ENCODE measurements around the gene MOGAT2.

Gene MOGAT2

GRCh38 chr11:75760243-75760642 is 42.6 kb downstream of the MOGAT2 start:
- no peak for DNase-seq

- no peak for DNase-seq
These were observed 43.3 kb downstream of the MOGAT2 start for GRCh38 chr11:75760710-75761493.

- DNase-seq: no peak
These were observed 44.5 kb downstream of the MOGAT2 start for GRCh38 chr11:75762158-75762557.

- DNase-seq: no peak
These were observed 45.2 kb downstream of the MOGAT2 start for GRCh38 chr11:75762885-75763284.

GRCh38 chr11:75763846-75764245 is 46.2 kb downstream of the MOGAT2 start:
- DNase-seq: no peak

- no peak for DNase-seq
These were observed 47.5 kb downstream of the MOGAT2 start for GRCh38 chr11:75765116-75765515.

- no peak for DNase-seq
These were observed 49.0 kb downstream of the MOGAT2 start for GRCh38 chr11:75766443-75767227.

GRCh38 chr11:75767228-75767572 is 49.6 kb downstream of the MOGAT2 start:
- no peak for DNase-seq

GRCh38 chr11:75767793-75768111 is 50.1 kb downstream of the MOGAT2 start:
- no peak for DNase-seq

- no peak for DNase-seq
These were observed 50.7 kb downstream of the MOGAT2 start, which contains the start of gene DGAT2 for GRCh38 chr11:75768112-75768908. TSS of gene DGAT2 (plus strand) at chr11:75768778. CDS start at chr11:75768992, 214 bp downstream.

GRCh38 chr11:75768909-75769771 is 51.5 kb downstream of the MOGAT2 start:
- DNase-seq: no peak

GRCh38 chr11:75770102-75770501 is 52.5 kb downstream of the MOGAT2 start:
- DNase-seq: no peak

GRCh38 chr11:75771646-75772410 is 54.2 kb downstream of the MOGAT2 start:
- no peak for DNase-seq

GRCh38 chr11:75773595-75774353 is 56.1 kb downstream of the MOGAT2 start:
- peak; percentile 65 for DNase-seq

GRCh38 chr11:75775056-75775455 is 57.4 kb downstream of the MOGAT2 start:
- no peak for DNase-seq

GRCh38 chr11:75776546-75776945 is 58.9 kb downstream of the MOGAT2 start:
- DNase-seq: no peak

- no peak for DNase-seq
These were observed 59.9 kb downstream of the MOGAT2 start for GRCh38 chr11:75777461-75778110.

- DNase-seq: no peak
These were observed 61.3 kb downstream of the MOGAT2 start for GRCh38 chr11:75778962-75779361.

GRCh38 chr11:75779960-75780359 is 62.3 kb downstream of the MOGAT2 start:
- DNase-seq: no peak

GRCh38 chr11:75780888-75781287 is 63.2 kb downstream of the MOGAT2 start:
- DNase-seq: no peak
